CD4-positive, alpha-beta memory T cell (primary cell): ENCODE results near the gene DNAJC4. TPM values are rescaled to one million over a fixed set of nuclear protein-coding genes. Genes with fewer than 3 reads are reported as not detected.

Source experiments
- CTCF ChIA-PET: fragments of 350-600 bp; sonication (Branson Sonifier 250); formaldehyde crosslinking; loops from one replicate; lab custom pipeline; 2021; ENCODE audit warnings: inconsistent platforms; ENCODE audit not compliant: partially characterized antibody; lab: Charles Lee
- POLR2A ChIA-PET: fragments of 350-600 bp; sonication (Branson Sonifier 250); formaldehyde crosslinking; loops from one replicate; lab custom pipeline; 2021; ENCODE audit not compliant: partially characterized antibody; lab: Charles Lee
- DNase-seq, 5 donors: peaks; one replicate each; pipeline versions ENCODE4 v3.0.0 to v3.0.0-alpha.2; 2020 to 2022; ENCODE audit warnings: mixed read lengths in 1 of 5
- H3K27ac ChIP-seq: one replicate; pipeline ENCODE4 v1.7.0; 2013; ENCODE audit warnings: low read depth, low read length
- H3K27me3 ChIP-seq: 2 replicates; pipeline ENCODE4 v1.7.0; 2013; ENCODE audit warnings: mild to moderate bottlenecking, low read length, moderate library complexity; ENCODE audit not compliant: insufficient read depth
- H3K36me3 ChIP-seq: 2 replicates; pipeline ENCODE4 v1.7.0; 2013; ENCODE audit warnings: mild to moderate bottlenecking, low read length, moderate library complexity; ENCODE audit not compliant: insufficient read depth
- H3K4me1 ChIP-seq: 2 replicates; pipeline ENCODE4 v1.7.0; 2013; ENCODE audit warnings: mild to moderate bottlenecking, low read length, moderate library complexity; ENCODE audit not compliant: insufficient read depth
- H3K4me3 ChIP-seq, 2 donors: one replicate each; pipeline ENCODE4 v1.7.0; 2013; ENCODE audit warnings: low read length in 2 of 2, mild to moderate bottlenecking in 1 of 2
- H3K9me3 ChIP-seq, 2 donors: one replicate each; pipeline ENCODE4 v1.7.0; 2013; ENCODE audit warnings: low read length in 2 of 2, control low read depth in 1 of 2; ENCODE audit not compliant: control insufficient read depth in 1 of 2
- H3K27ac Mint-ChIP-seq, 7 donors: one replicate each; pipeline ENCODE4 v1.8.0; 2020 to 2021; ENCODE audit warnings: mixed read lengths in 7 of 7, mild to moderate bottlenecking in 6 of 7, inconsistent platforms in 3 of 7, moderate library complexity in 3 of 7
- H3K27me3 Mint-ChIP-seq, 2 donors: one replicate each; pipeline ENCODE4 v1.8.0; 2020 to 2021; ENCODE audit warnings: mixed read lengths in 2 of 2
- H3K36me3 Mint-ChIP-seq, 2 donors: one replicate each; pipeline ENCODE4 v1.8.0; 2020 to 2021; ENCODE audit warnings: mixed read lengths in 2 of 2, inconsistent platforms in 1 of 2, mild to moderate bottlenecking in 1 of 2
- H3K4me1 Mint-ChIP-seq, 4 donors: one replicate each; pipeline ENCODE4 v1.8.0; 2020 to 2021; ENCODE audit warnings: mixed read lengths in 4 of 4, mild to moderate bottlenecking in 1 of 4
- H3K4me3 Mint-ChIP-seq, 8 donors: one replicate each; pipeline ENCODE4 v1.8.0; 2020 to 2021; ENCODE audit warnings: mixed read lengths in 8 of 8, mild to moderate bottlenecking in 7 of 8, moderate library complexity in 6 of 8, inconsistent platforms in 3 of 8
- H3K9me3 Mint-ChIP-seq, 8 donors: one replicate each; pipeline ENCODE4 v1.8.0; 2020 to 2021; ENCODE audit warnings: mixed read lengths in 8 of 8, mild to moderate bottlenecking in 5 of 8, inconsistent platforms in 3 of 8, moderate library complexity in 1 of 8
- intact Hi-C: fragments of 100-400 bp; cut with micrococcal nuclease; formaldehyde crosslinking; loops from one replicate; pipeline ENCODE4 v1.15.1; 2023
- polyA plus RNA-seq, 2 donors: library from polyadenylated mRNA; unstranded; fragments of 300-500 nt; fragmentation: Illumina TruSeq; gene quantifications; one replicate each; pipeline ENCODE4 v1.2.3, GENCODE V29; 2021
- total RNA-seq, 2 experiments: library from RNA; stranded (reverse); gene quantifications; one replicate each; pipeline ENCODE4 v1.2.3, GENCODE V29; 2021

The DNAJC4 gene
- total and polyA plus RNA-seq, 4 experiments from 2014 or later = 15.6 to 64.5 (median 42.1) TPM

DNA sequence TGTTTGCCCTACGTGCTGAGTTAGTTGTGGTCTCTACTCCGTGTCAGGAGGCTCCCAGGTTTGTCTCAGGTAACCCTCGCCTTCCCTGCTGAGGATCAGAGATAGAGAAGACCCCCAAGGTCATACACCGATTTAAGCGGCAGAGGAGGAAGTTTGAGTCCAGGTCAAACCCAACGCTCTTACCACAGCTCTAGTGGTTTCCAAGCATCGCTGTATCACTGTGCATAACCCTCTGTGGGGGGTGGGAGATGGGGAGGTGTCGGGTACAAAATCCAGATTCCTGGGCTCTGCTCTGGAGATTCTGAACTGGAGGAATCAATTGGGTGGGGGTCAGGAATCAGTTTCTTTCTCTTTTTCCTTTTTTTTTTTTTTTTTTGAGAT lies 627 bp downstream of the DNAJC4 start:
- POLR2A ChIA-PET = interaction anchor here (0.8 to 38.9 kb wide), 7 partner anchors 6 to 86 kb away, joined by 3 to 937 read pairs (median 10); partner anchors contain the start of genes BAD, ESRRA, FERMT3 and FKBP2
- no peaks in the 10 kb centered on the region for H3K27me3 ChIP-seq

DNA sequence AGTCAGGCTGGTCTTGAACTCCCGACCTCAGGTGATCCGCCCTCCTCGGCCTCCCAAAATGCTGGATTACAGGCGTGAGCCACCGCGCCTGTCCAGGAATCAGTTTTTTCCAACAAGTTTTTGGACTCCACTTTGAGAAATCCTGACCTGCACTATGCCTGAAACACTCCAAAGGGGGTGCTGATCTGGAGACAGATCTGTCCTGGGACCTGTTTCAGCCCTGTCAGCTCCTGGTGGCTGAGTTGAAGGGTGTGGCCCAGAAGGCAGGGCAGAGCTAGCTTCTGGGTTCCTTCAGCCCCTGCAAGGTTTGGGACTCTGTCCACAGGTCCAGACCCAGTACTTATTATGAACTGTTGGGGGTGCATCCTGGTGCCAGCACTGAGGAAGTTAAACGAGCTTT lies 1.2 kb downstream of the DNAJC4 start:
- H3K4me3 Mint-ChIP-seq = peak overlapping the region; percentile 43 to 93 (median 86)
- peak overlapping the region; percentile 66 to 96 (median 79) for H3K27ac Mint-ChIP-seq
- H3K27me3 Mint-ChIP-seq = no peaks in the 10 kb centered on the region
- peaks cover 0 to 9% of the 10 kb centered on the region in 2 donors for H3K36me3 Mint-ChIP-seq
- H3K9me3 Mint-ChIP-seq = no peaks in the 10 kb centered on the region
- no peaks in the 10 kb centered on the region for H3K36me3 ChIP-seq
- H3K4me1 ChIP-seq = peaks cover 55% of the 10 kb centered on the region
- DNase-seq = peak in 1 of 5 donors; percentile 31
- H3K27me3 ChIP-seq = no peaks in the 10 kb centered on the region
- CTCF ChIA-PET = interaction anchor here (2.2 to 18.8 kb wide), 3 partner anchors 10 to 25 kb away, joined by 6 to 207 read pairs (median 8); partner anchors contain the start of genes FERMT3 and FKBP2
- H3K4me1 Mint-ChIP-seq = peaks cover 18 to 67% (median 48%) of the 10 kb centered on the region in 4 donors
- no peaks in the 10 kb centered on the region for H3K9me3 ChIP-seq
- no peak overlapping the region for H3K4me3 ChIP-seq
- POLR2A ChIA-PET = interaction anchor here (0.8 to 38.9 kb wide), 8 partner anchors 7 to 86 kb away, joined by 3 to 937 read pairs (median 9); partner anchors contain the start of genes BAD, ESRRA, FERMT3 and FKBP2
- intact Hi-C loops = no loop called here
- H3K27ac ChIP-seq = no peak overlapping the region

More for the DNA sequence above, 627 bp downstream of the DNAJC4 start:
- H3K4me3 Mint-ChIP-seq = peak overlapping the region; percentile 86 to 93 (median 88)
- H3K4me1 Mint-ChIP-seq = peaks cover 18 to 67% (median 48%) of the 10 kb centered on the region in 4 donors
- no peaks in the 10 kb centered on the region for H3K9me3 Mint-ChIP-seq
- Histone ChIP-seq H3K36me3 (no peaks in the 10 kb centered on the region), H3K27ac (peak overlapping the region; percentile 77), H3K4me1 (peaks cover 54% of the 10 kb centered on the region), H3K9me3 (no peaks in the 10 kb centered on the region), H3K4me3 (peak overlapping the region; percentile 52 to 86)
- peak in 1 of 5 donors; percentile 41 for DNase-seq
- H3K27me3 Mint-ChIP-seq = no peaks in the 10 kb centered on the region
- H3K36me3 Mint-ChIP-seq = peaks cover 0 to 9% of the 10 kb centered on the region in 2 donors
- intact Hi-C loops = loop anchor here (1.0 kb wide), 4 partner anchors 10 to 73 kb away; partner anchors contain the start of genes FKBP2 and PLCB3
- peak overlapping the region; percentile 77 to 97 (median 92) for H3K27ac Mint-ChIP-seq
- CTCF ChIA-PET = interaction anchor here (2.2 to 18.8 kb wide), 2 partner anchors 10 to 24 kb away, joined by 8 to 207 read pairs; partner anchors contain the start of genes FERMT3 and FKBP2

GRCh38 chr11:64232182-64232966 lies 2.0 kb downstream of the DNAJC4 start:
- peak in 1 of 5 donors; percentile 32 for DNase-seq
- peak overlapping the region; percentile 27 to 96 (median 81) for H3K27ac Mint-ChIP-seq
- CTCF ChIA-PET = interaction anchor here (1.1 to 18.8 kb wide), 7 partner anchors 9 to 85 kb away, joined by 4 to 207 read pairs (median 7); partner anchors contain the start of genes CATSPERZ, ESRRA, FERMT3 and FKBP2
- intact Hi-C loops = no loop called here
- H3K4me3 Mint-ChIP-seq = peak overlapping the region; percentile 54 to 88 (median 70)
- Histone ChIP-seq H3K27ac (no peak overlapping the region), H3K4me1 (peaks cover 46% of the 10 kb centered on the region), H3K36me3 (peaks cover under 1% of the 10 kb centered on the region), H3K27me3 (no peaks in the 10 kb centered on the region), H3K9me3 (no peaks in the 10 kb centered on the region), H3K4me3 (no peak overlapping the region)
- peaks cover 0 to 14% of the 10 kb centered on the region in 2 donors for H3K36me3 Mint-ChIP-seq
- no peaks in the 10 kb centered on the region for H3K27me3 Mint-ChIP-seq
- H3K4me1 Mint-ChIP-seq = peaks cover 16 to 59% (median 43%) of the 10 kb centered on the region in 4 donors
- H3K9me3 Mint-ChIP-seq = no peaks in the 10 kb centered on the region
- POLR2A ChIA-PET = interaction anchor here (1.5 to 38.9 kb wide), 7 partner anchors 8 to 72 kb away, joined by 6 to 937 read pairs (median 10); partner anchors contain the start of genes BAD, ESRRA, FERMT3 and FKBP2

DNA sequence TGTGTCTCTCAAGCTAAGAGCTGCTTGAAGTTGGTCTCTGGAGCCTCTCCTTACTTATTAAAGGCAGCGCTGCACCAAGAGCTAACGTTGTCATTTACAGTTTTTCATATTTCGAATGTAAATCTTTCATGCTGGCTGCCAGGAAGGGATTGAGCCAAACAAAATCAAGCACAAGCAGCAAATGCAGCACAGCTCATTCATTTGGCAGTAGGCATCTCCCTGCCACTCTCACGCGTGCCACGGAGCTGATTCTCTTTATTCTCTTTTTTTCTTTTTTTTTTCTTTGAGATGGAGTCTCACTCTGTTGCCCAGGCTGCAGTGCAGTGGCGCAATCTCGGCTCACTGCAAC lies 2.6 kb downstream of the DNAJC4 start:
- Mint-ChIP-seq H3K27ac (peak overlapping the region; percentile 64 to 92 (median 81)), H3K36me3 (peaks cover 0 to 19% of the 10 kb centered on the region in 2 donors), H3K4me3 (peak overlapping the region in 7 of 8 donors; percentile 54 to 87 (median 77)), H3K4me1 (peaks cover 14 to 55% (median 40%) of the 10 kb centered on the region in 4 donors), H3K27me3 (no peaks in the 10 kb centered on the region), H3K9me3 (no peaks in the 10 kb centered on the region)
- ChIA-PET CTCF (interaction anchor here (1.1 to 2.3 kb wide), 6 partner anchors 8 to 85 kb away, joined by 4 to 10 read pairs (median 6); partner anchors contain the start of genes CATSPERZ, ESRRA, FKBP2 and PRDX5), POLR2A (interaction anchor here (0.9 to 38.9 kb wide), 8 partner anchors 8 to 72 kb away, joined by 4 to 937 read pairs (median 10); partner anchors contain the start of genes BAD, ESRRA, FERMT3 and FKBP2)
- Histone ChIP-seq H3K4me1 (peaks cover 45% of the 10 kb centered on the region), H3K9me3 (no peaks in the 10 kb centered on the region), H3K36me3 (peaks cover 6% of the 10 kb centered on the region), H3K27me3 (no peaks in the 10 kb centered on the region), H3K27ac (no peak overlapping the region), H3K4me3 (no peak overlapping the region)
- intact Hi-C loops = no loop called here
- DNase-seq = no peak

- no peaks in the 10 kb centered on the region for H3K9me3 Mint-ChIP-seq
- H3K36me3 ChIP-seq = peaks cover 7% of the 10 kb centered on the region
- intact Hi-C loops = loop anchor here (1.0 kb wide), 1 partner anchor 8 kb away; the partner anchor contains the start of genes NUDT22 and TRPT1
- H3K36me3 Mint-ChIP-seq = peaks cover 0 to 25% of the 10 kb centered on the region in 2 donors
- no peaks in the 10 kb centered on the region for H3K27me3 ChIP-seq
- H3K27me3 Mint-ChIP-seq = no peaks in the 10 kb centered on the region
- peak within 1 kb of the TSS; percentile 73 to 94 (median 91) for H3K27ac Mint-ChIP-seq
- H3K4me3 Mint-ChIP-seq = peak within 1 kb of the TSS; percentile 79 to 87 (median 82)
- H3K4me3 ChIP-seq = peak within 1 kb of the TSS; percentile 57 to 58
- peak; percentile 62 to 76 (median 66) for DNase-seq
- POLR2A ChIA-PET = interaction anchor here (0.6 to 38.9 kb wide), 9 partner anchors 10 to 83 kb away, joined by 3 to 937 read pairs (median 9); partner anchors contain the start of genes BAD, FERMT3, FKBP2 and NUDT22
- peaks cover 42% of the 10 kb centered on the region for H3K4me1 ChIP-seq
- H3K4me1 Mint-ChIP-seq = peaks cover 14 to 53% (median 35%) of the 10 kb centered on the region in 4 donors
- H3K9me3 ChIP-seq = no peaks in the 10 kb centered on the region
- H3K27ac ChIP-seq = peak within 1 kb of the TSS; percentile 71
- CTCF ChIA-PET = interaction anchor here (1.1 to 1.6 kb wide), 4 partner anchors 17 to 67 kb away, joined by 3 to 10 read pairs (median 5); partner anchors contain the start of genes CATSPERZ, FERMT3 and PLCB3
These were observed 3.7 kb downstream of the DNAJC4 start, which contains the start of gene VEGFB for GRCh38 chr11:64233913-64234586. Gene VEGFB (plus strand): TSS chr11:64234584. CDS start chr11:64234834, 250 bp downstream.
